ENCODE measurements around the gene DCAF8L2. TPM values are rescaled to one million over a fixed set of nuclear protein-coding genes. Genes with fewer than 3 reads are reported as not detected.

The DCAF8L2 gene
- total RNA-seq, 1 donor from 2014 or later, result not detected

DNA sequence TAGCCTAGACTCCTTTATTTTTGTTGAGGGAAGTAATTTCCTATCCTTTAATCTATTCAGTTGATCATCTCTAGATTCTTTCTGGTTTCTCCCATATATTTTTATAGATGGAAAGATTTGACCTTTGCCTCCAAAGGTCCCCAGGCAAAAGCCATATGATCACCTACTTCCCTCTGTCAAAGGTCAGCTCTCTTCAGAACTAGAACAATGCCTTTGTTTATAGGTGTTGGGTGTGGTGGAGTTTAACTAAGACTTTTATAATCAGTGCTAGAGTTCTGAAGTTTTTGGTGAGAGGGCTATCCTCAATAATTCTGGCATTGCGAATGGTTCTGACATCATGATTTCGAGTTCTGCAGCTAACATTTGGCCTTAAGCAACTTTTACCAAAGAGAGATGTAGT is 19.0 kb upstream of the DCAF8L2 start:
- Histone ChIP-seq H3K27ac (replicated peaks) (no peak overlapping the region), H3K27me3 (ENCODE audit: low read depth) (no peaks in the 10 kb centered on the region), H3K36me3 (no peaks in the 10 kb centered on the region), H3K9me3 (replicated peaks) (no peaks in the 10 kb centered on the region), H3K4me1 (no peaks in the 10 kb centered on the region), H3K4me3 (no peak overlapping the region)
- intact Hi-C loops (cut with micrococcal nuclease), result no loop called here
- TF ChIP-seq, protein P1, sequence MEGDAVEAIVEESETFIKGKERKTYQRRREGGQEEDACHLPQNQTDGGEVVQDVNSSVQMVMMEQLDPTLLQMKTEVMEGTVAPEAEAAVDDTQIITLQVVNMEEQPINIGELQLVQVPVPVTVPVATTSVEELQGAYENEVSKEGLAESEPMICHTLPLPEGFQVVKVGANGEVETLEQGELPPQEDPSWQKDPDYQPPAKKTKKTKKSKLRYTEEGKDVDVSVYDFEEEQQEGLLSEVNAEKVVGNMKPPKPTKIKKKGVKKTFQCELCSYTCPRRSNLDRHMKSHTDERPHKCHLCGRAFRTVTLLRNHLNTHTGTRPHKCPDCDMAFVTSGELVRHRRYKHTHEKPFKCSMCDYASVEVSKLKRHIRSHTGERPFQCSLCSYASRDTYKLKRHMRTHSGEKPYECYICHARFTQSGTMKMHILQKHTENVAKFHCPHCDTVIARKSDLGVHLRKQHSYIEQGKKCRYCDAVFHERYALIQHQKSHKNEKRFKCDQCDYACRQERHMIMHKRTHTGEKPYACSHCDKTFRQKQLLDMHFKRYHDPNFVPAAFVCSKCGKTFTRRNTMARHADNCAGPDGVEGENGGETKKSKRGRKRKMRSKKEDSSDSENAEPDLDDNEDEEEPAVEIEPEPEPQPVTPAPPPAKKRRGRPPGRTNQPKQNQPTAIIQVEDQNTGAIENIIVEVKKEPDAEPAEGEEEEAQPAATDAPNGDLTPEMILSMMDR (IDR thresholded peaks at IDR 0.05; ENCODE audit: borderline replicate concordance), result no peak
- DNase-seq, result no peak

- H3K27me3 ChIP-seq (ENCODE audit: low read depth), result no peaks in the 10 kb centered on the region
- H3K4me3 ChIP-seq, result no peak overlapping the region
- no peak for DNase-seq
- H3K4me1 ChIP-seq, result no peaks in the 10 kb centered on the region
- H3K9me3 ChIP-seq (replicated peaks), result no peaks in the 10 kb centered on the region
- no peaks in the 10 kb centered on the region for H3K36me3 ChIP-seq
- no peak overlapping the region for H3K27ac ChIP-seq (replicated peaks)
- intact Hi-C loops (cut with micrococcal nuclease), result no loop called here
- TF ChIP-seq, protein P1 (IDR thresholded peaks at IDR 0.05; ENCODE audit: borderline replicate concordance), result no peak
Observed at GRCh38 chrX:27575565-27575964, 14.6 kb upstream of the DCAF8L2 start.

GRCh38 chrX:27583976-27584375 is 6.2 kb upstream of the DCAF8L2 start:
- Histone ChIP-seq H3K4me3 (no peak overlapping the region), H3K9me3 (replicated peaks) (no peaks in the 10 kb centered on the region), H3K27ac (replicated peaks) (no peak overlapping the region), H3K36me3 (no peaks in the 10 kb centered on the region), H3K4me1 (no peaks in the 10 kb centered on the region), H3K27me3 (ENCODE audit: low read depth) (no peaks in the 10 kb centered on the region)
- intact Hi-C loops (cut with micrococcal nuclease), result no loop called here
- no peak for DNase-seq
- TF ChIP-seq, protein P1 (IDR thresholded peaks at IDR 0.05; ENCODE audit: borderline replicate concordance), result no peak

- H3K4me3 ChIP-seq, result no peak overlapping the region
- no peaks in the 10 kb centered on the region for H3K27me3 ChIP-seq (ENCODE audit: low read depth)
- intact Hi-C loops (cut with micrococcal nuclease), result no loop called here
- no peak overlapping the region for H3K27ac ChIP-seq (replicated peaks)
- no peak for DNase-seq
- no peaks in the 10 kb centered on the region for H3K4me1 ChIP-seq
- H3K9me3 ChIP-seq (replicated peaks), result no peaks in the 10 kb centered on the region
- no peaks in the 10 kb centered on the region for H3K36me3 ChIP-seq
- TF ChIP-seq, protein P1 (IDR thresholded peaks at IDR 0.05; ENCODE audit: borderline replicate concordance), result no peak
Observed at GRCh38 chrX:27591938-27592337, 1.8 kb downstream of the DCAF8L2 start.

GRCh38 chrX:27597508-27597907 is 7.4 kb downstream of the DCAF8L2 start:
- Histone ChIP-seq H3K4me3 (no peak overlapping the region), H3K9me3 (replicated peaks) (no peaks in the 10 kb centered on the region), H3K36me3 (no peaks in the 10 kb centered on the region), H3K27ac (replicated peaks) (no peak overlapping the region), H3K4me1 (no peaks in the 10 kb centered on the region), H3K27me3 (ENCODE audit: low read depth) (no peaks in the 10 kb centered on the region)
- TF ChIP-seq, protein P1 (IDR thresholded peaks at IDR 0.05; ENCODE audit: borderline replicate concordance), result no peak
- intact Hi-C loops (cut with micrococcal nuclease), result no loop called here
- DNase-seq, result no peak

DNA sequence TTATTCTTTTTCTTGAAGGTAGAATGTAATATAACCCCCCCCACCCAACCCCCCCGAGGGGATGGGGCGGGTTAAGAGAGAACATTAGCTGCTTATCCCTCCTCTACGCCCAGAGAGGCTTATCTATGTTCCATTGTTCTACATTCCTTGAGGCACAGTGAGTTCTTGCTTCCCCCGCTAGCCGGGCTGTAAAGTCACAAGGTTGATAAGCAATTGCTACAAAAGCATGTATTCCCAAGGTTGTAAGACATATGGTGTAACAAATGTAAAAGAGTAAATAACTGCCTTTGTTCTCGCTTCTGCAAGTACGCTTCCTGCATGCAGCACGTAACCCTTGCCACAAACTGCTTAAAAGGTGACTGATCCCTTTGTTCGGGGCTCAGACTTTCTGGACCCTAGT is 8.2 kb downstream of the DCAF8L2 start:
- TF ChIP-seq, protein P1 (IDR thresholded peaks at IDR 0.05; ENCODE audit: borderline replicate concordance), result no peak
- intact Hi-C loops (cut with micrococcal nuclease), result no loop called here

More for the DNA sequence above, 8.2 kb downstream of the DCAF8L2 start:
- DNase-seq, result peak; percentile 11
- Histone ChIP-seq H3K9me3 (replicated peaks) (no peaks in the 10 kb centered on the region), H3K36me3 (no peaks in the 10 kb centered on the region), H3K27ac (replicated peaks) (peak overlapping the region; percentile 40), H3K4me1 (no peaks in the 10 kb centered on the region), H3K27me3 (ENCODE audit: low read depth) (no peaks in the 10 kb centered on the region), H3K4me3 (no peak overlapping the region)

Data from left ventricle myocardium inferior (tissue), 1 donor.